GM12873 (cell line): ENCODE measurements around the gene DGKB.

Source experiments
- CTCF ChIP-seq: IDR thresholded peaks from 2 replicates; pipeline ENCODE4 v1.5.1; 2012; ENCODE audit warnings: low read depth, mild to moderate bottlenecking, moderate library complexity, low read length, control low read depth; ENCODE audit not compliant: insufficient read depth; ENCODE audit errors: missing control alignments

Gene DGKB

DNA sequence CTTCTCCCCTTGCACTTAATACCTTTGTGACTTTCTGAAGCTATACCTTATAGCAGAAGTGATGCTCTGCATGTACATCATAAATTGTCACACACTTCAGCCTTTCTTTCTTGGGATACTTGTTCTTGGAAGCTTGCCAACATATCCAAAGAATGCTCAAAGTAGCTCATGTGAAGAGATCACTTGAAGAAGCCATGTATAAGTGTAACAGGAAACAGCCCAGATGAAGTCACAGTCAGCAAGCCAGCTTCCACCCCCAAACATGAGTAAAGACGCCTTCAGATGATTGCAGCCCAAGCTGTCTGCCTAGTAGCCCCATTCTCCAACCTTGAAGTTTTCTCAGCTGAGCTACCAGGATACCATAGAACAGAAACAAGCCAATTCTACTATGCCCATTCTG, 50.9 kb downstream of the DGKB start:
- no peak for TF ChIP-seq CTCF

DNA sequence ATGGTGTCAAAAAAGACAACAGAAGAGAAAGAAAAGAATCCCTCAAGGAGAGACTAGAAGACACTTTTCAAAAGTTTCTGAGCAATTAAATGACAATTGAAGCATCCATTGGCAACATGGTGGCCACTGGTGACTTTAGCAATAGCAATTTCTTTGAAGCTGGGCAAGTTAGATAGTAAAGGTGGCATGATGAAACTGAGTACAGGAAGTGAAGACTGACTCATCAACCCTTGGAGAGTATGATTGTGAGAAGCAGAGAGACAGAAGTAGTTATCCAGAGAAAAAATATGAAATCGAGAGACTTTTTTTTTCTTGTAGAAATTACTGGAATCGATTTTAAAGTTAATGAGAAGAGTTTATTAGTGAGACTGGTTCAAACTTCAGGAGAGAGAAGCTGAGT, 52.5 kb downstream of the DGKB start:
- no peak for TF ChIP-seq CTCF

GRCh38 chr7:14846405-14846804, 56.1 kb downstream of the DGKB start:
- no peak for TF ChIP-seq CTCF

DNA sequence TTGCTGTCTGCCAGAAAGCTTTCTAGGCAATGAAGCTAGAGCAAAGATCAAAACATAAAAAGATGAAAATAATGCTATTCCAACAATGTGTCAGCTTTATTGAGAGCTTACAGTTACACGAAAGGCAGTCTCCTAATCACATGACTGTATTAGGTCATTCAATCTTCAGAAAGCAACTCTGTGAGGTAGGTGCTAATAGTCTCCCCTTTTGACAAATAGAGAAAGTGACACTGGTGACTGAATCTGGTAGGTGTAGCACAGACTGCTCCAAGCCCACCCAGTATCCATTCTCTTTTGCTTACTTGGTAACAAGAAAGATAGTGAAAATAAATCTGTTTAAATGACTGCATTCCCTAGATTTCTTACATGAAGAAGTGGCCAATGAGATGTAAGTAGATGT, 58.8 kb downstream of the DGKB start:
- no peak for TF ChIP-seq CTCF

DNA sequence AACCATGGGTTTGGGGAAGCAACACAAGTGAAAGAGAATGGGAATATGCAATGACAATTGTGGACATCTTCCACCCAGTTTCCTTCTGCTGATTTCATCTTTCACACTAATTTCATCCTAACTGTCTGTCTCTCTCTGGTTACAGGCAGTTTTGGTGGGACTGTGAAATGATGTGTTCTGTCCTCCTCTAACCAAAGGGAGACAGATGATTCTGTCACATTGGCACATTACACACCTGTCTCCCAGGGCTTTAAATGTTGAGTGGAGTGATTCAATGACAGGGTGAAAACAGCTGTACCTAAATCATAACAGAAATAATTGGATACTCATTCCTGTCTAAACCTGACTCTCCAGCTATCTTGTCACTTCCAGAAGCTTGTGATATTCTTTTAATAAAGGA, 60.0 kb downstream of the DGKB start:
- no peak for TF ChIP-seq CTCF

- TF ChIP-seq CTCF, result no peak
Measured at GRCh38 chr7:14841869-14842268, 60.7 kb downstream of the DGKB start.

GRCh38 chr7:14841086-14841485, 61.5 kb downstream of the DGKB start:
- no peak for TF ChIP-seq CTCF

DNA sequence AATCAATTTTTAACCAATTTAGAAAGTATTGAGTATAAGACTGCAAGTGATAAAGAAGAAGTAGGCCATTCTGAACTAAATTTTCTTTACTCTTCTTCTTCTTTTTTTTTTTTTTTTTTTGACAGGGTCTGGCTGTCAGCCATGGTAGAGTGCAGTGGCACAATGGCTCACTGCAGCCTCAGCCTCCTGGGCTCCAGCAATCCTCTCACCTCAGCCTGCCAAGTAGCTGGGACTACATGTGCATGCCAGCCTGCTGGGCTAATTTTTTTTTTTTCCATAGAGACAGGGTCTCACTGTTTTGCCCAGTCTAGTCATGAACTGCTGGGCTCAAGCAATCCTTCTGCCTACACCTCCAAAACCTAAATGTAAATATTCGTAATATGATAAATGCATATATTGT, 63.2 kb downstream of the DGKB start:
- no peak for TF ChIP-seq CTCF
